HG02885 (cell line): ENCODE measurements around the gene UBE2R2.

Experiments used
- ATAC-seq: cut with Tn5 transposase; IDR thresholded peaks from one replicate; pipeline ENCODE4 v1.9.1; 2021; ENCODE audit warnings: mild to moderate bottlenecking; ENCODE audit not compliant: unreplicated experiment, poor library complexity

UBE2R2 gene

DNA sequence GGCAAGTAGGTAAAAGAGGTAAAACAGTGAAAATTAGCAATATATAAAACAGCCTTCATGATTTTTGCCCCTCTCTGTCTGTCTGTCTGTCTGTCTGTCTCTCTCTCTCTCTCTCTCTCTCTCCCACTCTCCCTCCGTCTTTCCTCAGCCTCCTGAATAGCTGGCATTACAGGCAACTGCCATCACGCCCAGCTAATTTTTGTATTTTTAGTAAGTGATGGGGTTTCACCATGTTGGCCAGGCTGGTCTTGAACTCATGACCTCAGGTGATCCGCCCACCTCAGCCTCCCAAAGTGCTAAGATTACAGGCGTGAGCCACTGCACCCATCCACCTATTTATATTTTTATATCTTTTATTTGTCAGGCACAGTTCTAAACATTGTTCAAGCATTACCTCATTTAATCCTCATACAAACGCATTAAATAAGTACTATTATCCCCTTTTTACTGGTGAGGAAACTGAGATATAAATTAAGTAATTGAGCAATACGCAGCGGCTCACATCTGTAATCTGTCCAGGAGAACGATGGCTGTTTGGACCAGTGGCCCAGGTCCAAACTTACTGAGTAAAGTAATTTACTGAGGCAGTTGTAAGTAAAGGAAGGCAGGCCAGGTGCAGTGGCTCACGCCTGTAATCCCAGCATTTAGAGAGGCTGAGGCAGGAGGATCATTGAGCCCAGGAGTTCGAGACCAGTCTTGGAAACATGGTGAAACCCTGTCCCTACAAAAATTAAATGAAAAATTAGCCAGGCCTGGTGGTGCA lies 60.9 kb downstream of the UBE2R2 start:
- no peak for ATAC-seq

DNA sequence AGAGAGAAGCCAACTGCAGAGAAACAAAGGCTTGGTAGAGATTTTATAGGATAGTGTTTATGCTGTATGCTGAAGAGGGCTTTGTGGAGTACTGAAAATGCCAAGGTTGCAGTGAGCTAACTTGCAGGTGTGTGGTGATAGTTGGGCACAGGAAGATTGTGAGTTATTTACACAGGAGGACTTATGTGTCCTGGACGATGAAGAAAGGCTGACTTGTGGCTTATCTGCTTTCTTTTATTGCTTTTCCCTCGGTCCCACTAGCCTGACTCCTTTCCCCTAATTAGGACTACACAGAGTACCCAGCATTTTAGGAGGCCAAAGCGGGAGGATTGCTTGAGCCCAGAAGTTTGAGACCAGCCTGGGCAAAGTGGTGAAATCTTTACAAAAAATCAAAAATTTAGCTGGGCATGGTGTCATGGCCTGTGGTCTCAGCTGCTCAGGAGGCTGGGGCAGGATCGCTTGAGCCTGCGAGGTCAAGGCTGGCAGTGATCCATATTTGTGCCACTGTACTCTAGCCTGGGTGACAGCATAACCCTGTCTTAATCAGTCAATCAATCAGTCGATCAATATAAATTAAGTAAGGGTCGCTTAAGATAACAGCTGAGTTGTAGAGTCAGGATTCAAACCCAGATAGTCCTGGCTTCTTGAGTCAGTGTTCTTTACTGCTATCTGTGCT lies 61.9 kb downstream of the UBE2R2 start:
- no peak for ATAC-seq

DNA sequence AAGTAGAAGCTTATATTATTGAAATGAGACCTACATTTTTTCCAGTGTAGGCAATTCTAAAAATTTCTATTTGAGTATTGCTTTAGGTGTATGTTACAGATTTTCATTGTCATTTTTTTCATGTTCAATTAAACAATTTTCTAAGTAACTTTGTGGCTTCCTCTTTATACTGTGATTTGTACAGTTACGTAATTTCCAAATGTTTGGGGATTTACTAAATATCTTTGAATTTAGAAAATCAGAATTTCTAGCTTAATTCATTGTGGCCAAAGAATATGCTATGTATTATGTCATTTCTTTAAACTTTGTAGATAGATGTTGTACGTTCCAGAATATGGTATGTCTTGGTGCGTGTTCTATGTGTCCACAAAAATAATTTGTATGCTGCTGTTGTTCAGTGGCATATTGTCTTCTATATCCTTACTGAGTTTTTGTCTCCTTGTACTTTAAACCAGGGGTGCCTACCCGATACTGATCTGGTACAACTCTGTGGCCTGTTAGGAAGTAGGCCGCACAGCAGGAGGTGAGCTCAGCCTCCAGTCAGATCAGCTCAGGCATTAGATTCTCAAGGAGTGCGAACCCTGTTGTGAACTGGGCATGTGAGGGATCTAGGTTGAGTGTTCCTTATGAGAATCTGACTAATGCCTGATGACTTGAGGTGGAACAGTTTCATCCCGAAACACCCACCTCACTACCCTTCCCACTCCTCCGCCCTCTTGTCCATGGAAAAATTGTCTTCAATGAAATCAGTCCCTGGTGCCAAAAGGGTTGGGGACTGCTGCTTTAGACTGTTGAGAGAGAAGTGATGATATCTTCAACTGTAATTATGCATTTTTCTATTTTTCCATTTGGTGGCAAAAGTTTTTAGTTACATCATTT lies 63.5 kb downstream of the UBE2R2 start:
- no peak for ATAC-seq

DNA sequence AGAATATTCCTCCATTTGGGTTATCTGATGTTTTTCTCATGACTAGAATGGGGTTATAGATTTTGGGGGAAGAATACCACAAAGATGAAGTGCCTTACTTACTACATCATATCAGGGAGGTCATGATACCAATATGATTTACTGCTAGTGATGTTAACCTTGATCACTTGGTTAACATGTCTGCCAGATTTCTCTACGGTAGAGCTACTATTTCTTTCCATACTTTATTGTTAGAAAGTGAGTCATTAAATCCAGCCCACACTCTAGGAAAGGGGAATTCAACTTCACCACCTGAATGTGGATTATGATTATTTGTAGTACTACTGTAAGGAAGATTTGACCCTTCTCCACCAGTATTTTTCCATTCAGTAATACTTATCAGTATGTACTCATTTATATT lies 64.7 kb downstream of the UBE2R2 start:
- ATAC-seq, result no peak

DNA sequence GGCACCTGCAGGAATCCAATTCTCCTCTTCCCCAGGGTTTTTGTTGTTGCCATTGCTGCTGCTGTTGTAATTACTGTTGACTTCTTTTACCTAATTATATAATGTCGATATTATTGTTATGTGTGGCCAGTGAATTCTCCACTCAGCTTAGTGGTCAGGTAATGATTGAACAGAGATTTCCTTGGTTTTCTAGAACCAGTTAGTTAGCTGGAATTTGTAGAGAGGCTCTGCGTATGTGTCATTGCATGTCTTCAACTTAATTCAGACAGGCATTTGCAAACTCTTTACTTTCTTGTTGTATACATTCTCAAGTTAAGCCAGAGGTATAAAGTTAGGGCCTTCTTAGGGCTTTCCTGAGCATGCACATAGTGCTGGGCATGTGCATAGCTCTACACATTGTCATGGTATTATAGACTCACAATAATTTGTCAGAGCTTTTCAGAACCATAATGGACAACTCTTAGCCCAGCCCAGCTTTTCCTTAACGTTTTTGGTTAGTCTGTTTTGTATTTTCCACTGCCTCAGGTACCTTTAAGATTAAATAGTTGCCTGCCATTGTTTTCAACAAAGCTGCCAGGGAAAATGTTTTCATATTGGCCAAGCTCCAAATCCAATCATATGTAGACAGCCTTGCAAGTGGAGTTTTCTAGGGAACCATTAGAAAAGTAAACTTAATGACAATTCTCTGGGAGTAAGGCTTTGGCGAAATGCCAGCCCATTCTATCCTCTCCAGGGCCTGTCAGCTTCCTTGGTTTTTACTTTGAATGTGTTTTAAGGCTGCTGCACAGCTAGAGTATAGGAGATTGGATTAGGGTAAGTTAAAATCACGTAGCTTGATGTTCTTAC lies 68.1 kb downstream of the UBE2R2 start:
- ATAC-seq, result no peak

DNA sequence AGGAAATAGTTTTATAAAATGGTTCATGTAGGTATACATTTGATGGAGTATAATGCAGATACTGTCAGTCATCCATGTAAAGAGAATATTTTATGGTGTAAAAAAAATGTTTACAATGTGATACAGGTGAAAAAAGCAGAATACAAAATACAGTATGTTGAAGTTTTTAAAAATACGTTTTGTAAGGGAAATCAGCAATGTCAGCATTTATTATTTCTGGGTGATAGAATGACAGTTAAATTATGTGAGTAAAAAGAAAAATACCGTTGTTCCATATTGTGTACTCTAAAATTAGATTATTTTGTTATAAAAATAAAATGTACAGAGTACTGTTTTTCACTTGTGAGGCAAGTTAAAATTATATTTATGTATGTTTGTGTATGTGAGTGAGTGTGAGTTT lies 69.0 kb downstream of the UBE2R2 start:
- no peak for ATAC-seq

DNA sequence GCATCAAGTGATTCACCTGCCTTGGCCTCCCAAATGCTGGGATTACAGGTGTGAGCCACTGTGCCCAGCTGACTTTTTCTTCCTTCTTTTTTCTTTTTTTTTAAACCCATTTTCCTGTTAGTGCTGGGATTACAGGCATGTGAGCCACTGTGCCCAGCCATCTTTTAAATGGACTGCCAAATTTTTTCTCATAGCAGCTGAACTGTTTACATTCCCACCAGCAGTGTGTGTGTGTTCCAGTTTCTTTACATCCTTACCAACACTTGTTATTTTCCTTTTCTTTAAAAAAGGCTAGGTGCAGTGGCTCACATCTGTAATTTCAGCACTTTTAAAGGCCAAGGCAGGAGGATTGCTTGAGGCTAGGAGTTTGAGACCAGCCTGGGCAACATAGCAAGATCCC lies 76.9 kb downstream of the UBE2R2 start:
- ATAC-seq, result no peak

DNA sequence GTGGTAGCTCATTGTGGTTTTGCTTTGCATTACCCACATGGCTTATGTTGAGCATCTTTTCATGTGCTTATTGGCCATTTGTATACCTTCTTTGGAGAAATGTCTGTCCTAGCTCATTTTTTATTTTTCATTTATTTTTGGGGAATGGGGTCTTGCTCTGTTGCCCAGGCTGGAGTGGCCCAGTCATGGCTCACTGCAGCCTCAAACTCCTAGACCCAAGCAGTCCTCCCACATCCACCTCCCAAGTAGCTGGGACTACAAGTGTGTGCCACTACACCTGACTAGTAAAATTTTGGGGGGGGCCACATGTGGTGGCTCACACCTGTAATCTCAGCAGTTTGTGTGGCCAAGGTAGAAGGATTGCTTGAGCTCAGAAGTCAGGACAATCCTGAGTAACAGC lies 77.4 kb downstream of the UBE2R2 start:
- no peak for ATAC-seq

DNA sequence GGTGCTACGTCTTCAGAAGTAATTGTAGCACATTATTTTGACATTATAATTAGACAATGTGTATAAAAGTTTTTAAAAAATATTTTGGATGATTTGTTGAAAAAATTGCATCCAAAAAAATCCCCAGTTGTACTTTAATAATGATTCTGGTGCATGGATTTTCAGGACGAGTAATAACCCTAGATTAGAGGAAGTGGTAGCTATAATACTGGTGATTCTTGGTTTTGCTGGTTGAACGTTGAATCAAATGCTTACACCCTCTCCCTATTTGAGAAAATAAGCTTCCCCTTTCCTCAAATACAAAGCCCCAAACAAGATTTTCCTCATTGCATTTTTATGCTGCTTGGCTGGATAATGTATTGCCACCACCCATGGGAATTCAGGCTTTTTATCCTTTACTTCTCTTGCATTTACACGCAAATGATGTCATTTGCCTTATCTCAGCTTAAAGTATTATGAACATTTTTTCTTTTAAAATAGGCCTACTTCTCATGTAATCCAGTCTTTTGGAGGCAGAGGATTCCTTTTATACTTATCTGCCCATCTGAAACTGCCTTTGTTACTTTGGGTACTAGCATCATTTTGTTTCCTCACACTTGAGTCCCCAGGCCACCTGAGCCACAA lies 86.3 kb downstream of the UBE2R2 start:
- ATAC-seq, result no peak

DNA sequence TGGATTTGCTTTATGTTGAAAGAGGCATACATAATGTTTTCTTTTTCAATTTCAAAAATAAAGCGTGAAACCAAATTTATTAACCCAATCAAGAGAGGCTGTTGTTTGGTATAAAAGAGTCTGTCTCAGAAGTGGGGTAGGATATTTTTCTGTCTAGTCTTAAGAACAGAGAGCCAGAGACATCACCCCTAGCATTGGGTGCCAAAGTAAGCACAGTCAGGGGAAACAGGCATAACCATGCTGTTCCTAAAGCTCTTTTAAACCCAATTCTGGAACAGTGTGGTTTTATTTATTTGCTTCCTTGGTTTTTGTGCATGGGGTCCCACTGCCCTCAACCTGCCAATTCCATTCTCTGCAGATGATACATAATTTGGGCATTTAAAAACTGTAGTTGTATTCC lies 88.2 kb downstream of the UBE2R2 start:
- no peak for ATAC-seq

DNA sequence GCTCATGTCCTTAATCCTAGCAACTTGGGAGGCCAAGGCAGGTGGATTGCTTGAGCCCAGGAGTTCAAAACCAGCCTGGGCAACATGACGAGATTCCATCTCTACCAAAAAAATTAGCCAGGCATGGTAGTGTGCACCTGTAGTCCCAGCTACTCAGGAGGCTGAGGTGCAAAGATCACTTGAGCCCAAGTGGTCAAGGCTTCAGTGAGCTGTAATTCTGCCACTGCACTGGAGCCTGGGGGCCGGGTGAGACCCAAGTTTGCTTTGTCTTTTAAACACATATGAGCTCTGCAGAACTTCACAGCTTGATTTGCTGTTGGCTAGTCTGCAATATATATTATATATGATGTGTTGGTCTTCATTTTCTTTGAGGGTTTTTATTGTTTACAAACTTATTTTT lies 89.8 kb downstream of the UBE2R2 start:
- no peak for ATAC-seq

DNA sequence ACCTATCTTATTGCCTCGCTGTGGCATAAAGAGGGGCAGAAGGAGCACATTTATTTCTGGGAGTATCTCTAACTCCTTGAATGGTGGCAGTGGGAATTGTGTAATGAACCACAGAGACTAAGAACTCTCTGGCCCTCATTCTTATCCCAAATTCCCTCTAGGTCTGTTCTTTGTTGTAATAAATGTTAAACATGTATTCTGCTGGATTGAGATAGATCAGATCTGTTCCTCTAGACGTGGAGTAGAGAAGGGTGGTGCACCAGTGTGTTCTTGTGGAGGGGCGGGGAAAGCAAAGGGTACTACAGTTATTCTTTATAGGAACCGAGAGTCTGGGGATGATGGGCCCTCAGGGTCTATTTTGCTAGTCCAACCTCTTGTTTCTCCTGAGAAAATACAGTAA lies 90.4 kb downstream of the UBE2R2 start:
- ATAC-seq, result no peak

DNA sequence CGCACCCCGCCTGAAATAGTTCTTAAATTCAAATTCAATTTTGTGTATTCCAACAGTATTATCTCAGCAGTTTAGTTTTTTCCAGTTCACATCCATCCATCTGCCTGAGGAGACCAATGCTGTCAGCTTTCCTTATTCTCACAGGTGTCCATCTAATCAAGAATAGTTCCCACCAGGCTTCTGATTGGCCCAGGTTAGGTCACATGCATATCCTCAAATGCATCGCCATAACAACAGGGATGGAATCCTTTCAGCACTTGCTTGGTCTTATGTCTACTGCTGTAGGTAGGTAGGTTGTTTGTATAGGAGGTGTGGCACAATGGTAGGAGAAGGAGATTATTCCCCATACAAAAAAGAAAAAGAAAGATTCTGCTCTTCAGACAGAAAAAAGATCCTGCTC lies 91.2 kb downstream of the UBE2R2 start:
- no peak for ATAC-seq

DNA sequence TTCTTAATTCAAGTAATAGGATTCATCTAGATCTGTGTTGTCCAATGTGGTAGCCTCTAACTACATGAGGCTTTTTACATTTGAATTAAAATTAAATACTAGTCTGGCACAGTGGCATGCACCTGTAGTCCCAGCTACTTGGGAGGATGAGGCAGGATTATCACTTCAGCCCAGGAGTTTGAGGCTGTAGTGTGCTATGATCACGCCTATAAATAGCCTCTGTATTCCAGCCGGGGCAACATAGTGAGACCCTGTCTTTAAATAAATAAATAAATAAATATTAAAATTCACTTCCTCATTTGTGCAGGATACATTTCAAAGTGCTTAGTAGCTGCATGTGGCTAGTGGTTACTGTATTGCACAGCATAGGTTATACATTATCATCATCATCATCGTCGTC lies 91.8 kb downstream of the UBE2R2 start:
- ATAC-seq, result no peak

DNA sequence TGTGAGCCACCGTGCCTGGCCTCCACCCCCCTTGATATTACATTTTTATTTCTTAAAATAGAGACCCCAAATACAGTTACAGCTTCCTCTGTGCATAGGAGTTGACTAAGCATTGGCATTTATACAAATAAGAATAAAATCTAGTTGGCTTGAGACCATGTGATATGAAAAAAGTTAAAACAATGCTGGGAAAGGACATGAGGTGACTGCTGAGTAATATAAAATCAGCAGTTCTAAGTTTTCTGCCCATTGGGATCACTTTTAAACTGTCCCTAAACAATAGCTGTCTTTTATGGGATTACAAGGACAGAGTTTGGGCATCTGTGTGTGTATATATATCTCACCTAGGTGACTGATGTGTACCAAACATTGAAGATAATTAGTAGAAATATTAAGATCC lies 96.6 kb downstream of the UBE2R2 start:
- no peak for ATAC-seq

DNA sequence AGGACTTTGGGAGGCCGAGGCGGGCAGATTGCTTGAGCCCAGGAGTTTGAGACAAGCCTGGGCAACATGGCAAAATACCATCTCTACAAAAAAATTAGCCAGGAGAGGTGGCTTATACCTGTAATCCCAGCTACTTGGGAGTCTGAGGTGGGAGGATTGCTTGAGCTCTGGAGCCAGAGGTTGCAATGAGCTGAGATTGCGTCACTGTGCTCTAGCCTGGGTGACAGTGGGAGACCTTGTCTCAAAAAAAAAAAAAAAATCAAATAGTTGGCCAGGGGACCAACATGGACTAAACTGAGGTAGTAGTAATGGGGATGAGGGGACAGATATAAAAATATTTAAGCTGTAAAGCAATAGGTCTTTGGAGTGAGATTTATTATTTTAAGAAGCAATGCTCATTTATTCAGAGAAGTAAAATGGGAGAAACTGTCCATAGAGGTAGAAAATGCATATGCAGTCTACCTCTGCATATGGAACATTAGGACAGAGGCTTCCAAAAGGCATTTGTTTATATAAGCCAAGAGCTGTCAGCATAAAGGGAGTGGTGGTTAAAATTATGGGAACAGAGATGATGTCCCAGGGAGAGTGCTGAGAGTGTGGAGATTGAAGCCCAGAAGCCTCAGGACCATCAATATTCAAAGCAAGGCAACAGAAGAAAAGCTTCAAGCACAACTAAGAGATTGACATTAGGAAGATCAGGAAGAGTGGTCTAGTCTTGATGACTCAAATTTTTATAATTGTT lies 98.1 kb downstream of the UBE2R2 start:
- no peak for ATAC-seq

DNA sequence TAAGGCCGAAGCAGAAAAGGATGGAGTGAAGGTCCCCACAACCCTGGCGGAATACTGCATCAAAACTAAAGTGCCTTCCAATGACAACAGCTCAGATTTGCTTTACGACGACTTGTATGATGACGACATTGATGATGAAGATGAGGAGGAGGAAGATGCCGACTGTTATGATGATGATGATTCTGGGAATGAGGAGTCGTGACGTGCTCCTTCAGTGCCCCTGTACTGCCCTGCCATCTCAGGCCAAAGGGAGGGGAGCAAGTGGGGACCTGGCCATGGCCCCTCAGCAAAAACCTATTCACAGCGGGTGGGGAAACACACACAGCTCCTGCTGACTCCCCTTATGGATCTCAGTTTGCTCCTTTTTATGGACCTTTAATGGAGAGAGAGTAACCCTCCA lies 100.1 kb downstream of the UBE2R2 start:
- no peak for ATAC-seq

DNA sequence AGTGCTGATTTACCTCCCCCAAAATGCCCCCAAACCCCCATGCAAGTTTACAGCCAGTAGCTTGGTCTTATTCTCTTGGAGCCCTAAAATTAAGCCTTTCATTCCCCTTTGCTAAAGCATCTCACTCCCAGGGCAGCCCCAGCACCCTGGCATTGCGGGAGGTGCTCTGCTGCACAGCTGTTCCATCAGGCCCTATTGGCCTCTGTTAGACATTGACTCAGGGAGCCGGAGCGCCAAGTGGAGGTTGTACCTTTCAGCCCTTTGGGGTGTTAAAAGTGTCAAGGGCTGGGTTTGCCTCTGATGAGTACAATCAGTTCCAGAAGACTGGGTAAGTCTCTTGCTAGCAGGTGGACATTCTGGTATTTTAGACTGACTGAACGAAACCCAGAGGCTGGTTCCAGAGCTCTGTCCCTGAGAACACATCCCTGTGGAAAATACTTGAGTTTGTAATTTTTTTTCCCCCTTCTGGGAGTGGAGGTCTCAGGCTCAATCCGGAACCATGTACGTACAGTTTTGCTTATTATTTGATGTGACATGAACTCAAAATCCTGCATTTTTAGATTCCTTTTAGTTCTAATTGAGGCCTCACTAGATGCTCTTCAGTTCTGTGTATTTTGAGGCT lies 102.4 kb downstream of the UBE2R2 start:
- ATAC-seq, result no peak
